Measurements from ENCODE around the gene TBC1D2.

The TBC1D2 gene

DNA sequence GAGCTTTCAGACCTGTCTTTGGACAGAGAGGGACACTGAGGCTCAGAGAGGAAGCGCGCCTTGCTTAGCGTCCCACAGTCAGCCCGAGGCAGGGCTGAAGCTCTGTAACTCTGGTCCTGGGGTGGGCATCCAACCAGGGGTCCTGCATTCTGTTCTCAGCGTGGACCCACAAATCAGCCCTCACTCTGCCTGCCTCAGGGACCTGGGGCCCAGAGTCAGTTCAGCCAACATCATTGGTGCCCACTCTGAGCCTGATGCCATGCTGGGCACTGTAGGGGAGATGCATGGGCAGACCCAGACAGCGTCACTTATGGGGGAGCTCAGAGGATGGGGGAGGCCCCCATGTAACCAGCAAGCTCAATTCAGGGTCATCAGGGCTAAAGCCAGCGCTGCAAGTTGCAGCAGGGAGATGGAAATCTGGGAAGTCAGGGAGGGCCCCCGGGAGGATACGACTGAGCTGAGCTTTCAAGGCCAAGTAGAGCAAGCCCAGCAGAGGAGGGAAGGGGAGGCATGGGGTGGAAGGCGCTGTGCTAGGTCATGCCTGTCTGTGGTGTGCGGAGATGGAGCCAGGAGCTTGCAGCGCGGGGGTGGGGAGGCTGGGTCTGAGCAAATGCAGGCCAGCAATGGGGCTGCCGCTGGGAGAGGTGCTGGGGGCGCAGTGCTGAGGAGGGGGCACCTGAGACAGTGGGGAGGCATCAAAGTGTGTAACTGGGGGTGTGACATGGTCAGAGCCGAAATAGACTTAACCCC lies 84.1 kb downstream of the TBC1D2 start:
- H3K4me1 ChIP-seq (ENCODE audit: control insufficient read depth, insufficient read depth, low read length), result peaks cover 11% of the 10 kb centered on the region
- H3K36me3 ChIP-seq (ENCODE audit: control insufficient read depth, insufficient read depth, low read length), result no peaks in the 10 kb centered on the region
- H3K4me3 ChIP-seq (ENCODE audit: low read length), result no peak overlapping the region
- H3K9me3 ChIP-seq (ENCODE audit: control insufficient read depth, insufficient read depth, low read length), result no peaks in the 10 kb centered on the region
- WGBS (ENCODE audit: insufficient coverage, insufficient read length), result no CpG with 5 or more reads among the region's 16 CpGs
- H3K27ac ChIP-seq (ENCODE audit: low read length), result no peak overlapping the region
- no peak for DNase-seq (ENCODE audit: low read depth, low spot score)
- H3K27me3 ChIP-seq (ENCODE audit: control insufficient read depth, insufficient read depth, low read length), result no peaks in the 10 kb centered on the region

DNA sequence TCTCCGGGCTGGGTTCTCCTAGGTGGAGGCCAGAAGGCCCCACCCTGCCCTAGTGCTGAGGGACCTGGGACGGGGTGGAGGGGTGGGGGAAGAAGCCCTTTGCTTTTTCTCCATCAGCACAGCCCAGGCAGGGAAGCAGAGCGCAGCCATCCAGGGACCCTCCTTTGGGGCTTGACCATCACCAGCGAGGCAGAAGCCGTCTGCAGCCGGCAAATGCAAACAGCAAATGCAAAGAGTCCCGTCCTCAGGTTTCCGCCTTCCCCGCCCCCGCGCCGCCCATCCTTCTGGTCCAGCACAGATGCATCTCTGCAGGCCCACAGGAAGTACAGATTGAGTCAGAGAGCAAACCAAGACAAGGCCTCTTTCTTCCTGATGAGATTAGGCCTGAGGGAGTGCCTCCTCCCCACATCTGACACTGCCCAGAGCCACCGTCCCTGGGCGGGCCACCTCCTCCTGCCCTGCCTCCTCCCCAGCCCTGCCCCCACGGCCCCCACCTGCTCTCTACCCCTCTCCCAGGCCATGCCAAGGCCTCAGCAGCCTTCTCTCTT lies 86.4 kb downstream of the TBC1D2 start:
- no peak for DNase-seq (ENCODE audit: low read depth, low spot score)
- Histone ChIP-seq H3K36me3 (ENCODE audit: control insufficient read depth, insufficient read depth, low read length) (no peaks in the 10 kb centered on the region), H3K27me3 (ENCODE audit: control insufficient read depth, insufficient read depth, low read length) (no peaks in the 10 kb centered on the region), H3K27ac (ENCODE audit: low read length) (no peak overlapping the region), H3K4me1 (ENCODE audit: control insufficient read depth, insufficient read depth, low read length) (peaks cover 11% of the 10 kb centered on the region), H3K9me3 (ENCODE audit: control insufficient read depth, insufficient read depth, low read length) (no peaks in the 10 kb centered on the region), H3K4me3 (ENCODE audit: low read length) (no peak overlapping the region)
- WGBS (ENCODE audit: insufficient coverage, insufficient read length), result no CpG with 5 or more reads among the region's 15 CpGs

DNA sequence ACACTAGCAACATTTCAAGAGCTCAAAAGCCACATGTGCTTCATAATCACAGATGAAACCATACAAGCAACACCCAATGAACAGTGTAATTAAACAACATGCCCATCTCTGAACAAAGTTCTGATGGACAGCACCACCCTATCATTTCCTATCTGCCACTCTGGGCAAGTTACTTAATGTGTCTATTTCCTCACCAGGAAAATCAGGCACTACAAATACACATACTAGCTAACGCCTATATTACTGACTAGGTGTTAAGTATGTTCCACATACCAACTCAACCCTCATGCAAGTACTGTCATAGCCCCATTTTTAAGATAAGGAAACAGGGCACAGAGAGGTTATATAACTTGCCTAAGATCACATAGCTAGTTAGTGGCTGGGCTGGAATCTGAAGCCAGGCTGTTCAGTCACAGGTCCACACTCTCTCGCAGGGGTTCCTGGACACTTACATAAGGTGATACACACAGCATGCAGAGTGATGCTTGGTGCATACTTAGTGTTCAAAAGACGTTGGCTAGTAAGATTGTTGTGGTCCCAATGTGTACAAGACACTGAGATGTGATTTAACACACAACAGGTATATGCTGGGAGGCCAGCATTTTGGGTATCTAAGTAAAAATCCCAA lies 87.2 kb downstream of the TBC1D2 start:
- H3K4me1 ChIP-seq (ENCODE audit: control insufficient read depth, insufficient read depth, low read length), result peaks cover 11% of the 10 kb centered on the region
- no peaks in the 10 kb centered on the region for H3K9me3 ChIP-seq (ENCODE audit: control insufficient read depth, insufficient read depth, low read length)
- H3K27me3 ChIP-seq (ENCODE audit: control insufficient read depth, insufficient read depth, low read length), result no peaks in the 10 kb centered on the region
- DNase-seq (ENCODE audit: low read depth, low spot score), result no peak
- H3K27ac ChIP-seq (ENCODE audit: low read length), result no peak overlapping the region
- WGBS (ENCODE audit: insufficient coverage, insufficient read length), result no CpG with 5 or more reads among the region's 3 CpGs
- H3K36me3 ChIP-seq (ENCODE audit: control insufficient read depth, insufficient read depth, low read length), result no peaks in the 10 kb centered on the region
- H3K4me3 ChIP-seq (ENCODE audit: low read length), result no peak overlapping the region

DNA sequence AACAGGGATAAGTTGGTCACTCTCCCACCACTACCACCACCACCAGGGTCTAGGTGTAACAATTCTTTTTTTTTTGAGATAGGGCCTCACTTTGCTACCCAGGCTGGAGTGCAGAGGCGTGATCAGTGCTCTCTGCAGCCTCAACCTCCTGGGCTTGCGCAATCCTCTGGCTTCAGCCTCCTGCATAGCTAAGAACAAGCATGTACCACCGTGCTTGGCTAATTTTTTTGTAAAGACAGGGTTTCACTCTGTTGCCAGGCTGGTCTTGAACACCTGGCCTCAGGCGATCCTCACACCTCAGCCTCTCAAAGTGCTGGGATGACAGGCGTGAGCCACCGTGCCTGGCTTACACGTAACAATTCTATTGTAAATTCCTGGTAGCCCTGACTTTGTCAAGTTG lies 90.5 kb downstream of the TBC1D2 start:
- no CpG with 5 or more reads among the region's 7 CpGs for WGBS (ENCODE audit: insufficient coverage, insufficient read length)
- Histone ChIP-seq H3K9me3 (ENCODE audit: control insufficient read depth, insufficient read depth, low read length) (no peaks in the 10 kb centered on the region), H3K27me3 (ENCODE audit: control insufficient read depth, insufficient read depth, low read length) (no peaks in the 10 kb centered on the region), H3K4me1 (ENCODE audit: control insufficient read depth, insufficient read depth, low read length) (peaks cover 4% of the 10 kb centered on the region; the same call in 1 of the 2 replicates), H3K36me3 (ENCODE audit: control insufficient read depth, insufficient read depth, low read length) (no peaks in the 10 kb centered on the region), H3K4me3 (ENCODE audit: low read length) (no peak overlapping the region), H3K27ac (ENCODE audit: low read length) (no peak overlapping the region)
- DNase-seq (ENCODE audit: low read depth, low spot score), result no peak

DNA sequence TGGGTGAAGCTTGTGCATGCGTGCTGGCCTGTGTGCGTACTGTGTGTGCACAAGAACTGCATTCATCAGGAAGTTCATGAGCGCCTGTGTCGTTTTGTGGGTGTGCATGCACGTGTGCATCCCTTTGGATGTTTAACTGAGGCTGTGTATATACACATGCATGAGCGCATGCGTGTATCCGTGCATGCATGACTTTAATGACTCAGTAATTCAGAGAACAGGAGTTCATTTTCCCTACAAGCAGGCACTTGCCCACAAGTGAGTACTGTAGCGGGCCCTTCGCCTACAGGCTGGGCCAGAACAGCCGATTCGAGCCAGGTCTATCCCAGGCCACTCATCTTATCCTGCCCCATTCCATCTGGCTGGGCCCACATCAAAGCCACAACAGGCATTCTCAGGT lies 92.8 kb downstream of the TBC1D2 start:
- WGBS (ENCODE audit: insufficient coverage, insufficient read length), result no CpG with 5 or more reads among the region's 12 CpGs
- H3K9me3 ChIP-seq (ENCODE audit: control insufficient read depth, insufficient read depth, low read length), result no peaks in the 10 kb centered on the region

DNA sequence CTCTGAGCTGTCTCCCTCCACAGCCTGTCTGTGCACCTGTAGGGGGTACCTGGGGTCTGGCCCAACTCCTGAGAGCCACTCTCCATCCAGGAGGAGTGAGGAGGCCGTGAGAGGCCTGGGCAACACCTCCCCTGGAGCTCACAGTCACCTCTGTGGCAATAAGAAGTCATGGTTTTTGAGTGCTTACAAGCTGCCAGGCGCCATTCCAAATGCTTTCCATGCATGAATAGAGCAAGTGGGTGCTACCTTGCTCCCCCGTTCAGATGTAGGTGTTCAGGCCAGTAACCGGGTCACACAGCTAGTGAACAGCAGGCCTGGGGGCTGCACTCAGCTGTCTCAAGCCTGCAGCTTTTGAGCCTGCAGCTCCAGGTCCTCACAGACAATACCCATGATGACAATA lies 93.6 kb downstream of the TBC1D2 start:
- no peaks in the 10 kb centered on the region for H3K27me3 ChIP-seq (ENCODE audit: control insufficient read depth, insufficient read depth, low read length)
- no CpG with 5 or more reads among the region's 4 CpGs for WGBS (ENCODE audit: insufficient coverage, insufficient read length)
- H3K4me3 ChIP-seq (ENCODE audit: low read length), result no peak overlapping the region
- H3K36me3 ChIP-seq (ENCODE audit: control insufficient read depth, insufficient read depth, low read length), result no peaks in the 10 kb centered on the region
- no peaks in the 10 kb centered on the region; the same call in 1 of the 2 replicates for H3K4me1 ChIP-seq (ENCODE audit: control insufficient read depth, insufficient read depth, low read length)
- no peaks in the 10 kb centered on the region for H3K9me3 ChIP-seq (ENCODE audit: control insufficient read depth, insufficient read depth, low read length)
- DNase-seq (ENCODE audit: low read depth, low spot score), result no peak
- H3K27ac ChIP-seq (ENCODE audit: low read length), result no peak overlapping the region

More for the DNA sequence above, 92.8 kb downstream of the TBC1D2 start:
- H3K27ac ChIP-seq (ENCODE audit: low read length), result no peak overlapping the region
- H3K36me3 ChIP-seq (ENCODE audit: control insufficient read depth, insufficient read depth, low read length), result no peaks in the 10 kb centered on the region
- H3K27me3 ChIP-seq (ENCODE audit: control insufficient read depth, insufficient read depth, low read length), result no peaks in the 10 kb centered on the region
- no peaks in the 10 kb centered on the region; the same call in 1 of the 2 replicates for H3K4me1 ChIP-seq (ENCODE audit: control insufficient read depth, insufficient read depth, low read length)
- H3K4me3 ChIP-seq (ENCODE audit: low read length), result no peak overlapping the region
- DNase-seq (ENCODE audit: low read depth, low spot score), result no peak

DNA sequence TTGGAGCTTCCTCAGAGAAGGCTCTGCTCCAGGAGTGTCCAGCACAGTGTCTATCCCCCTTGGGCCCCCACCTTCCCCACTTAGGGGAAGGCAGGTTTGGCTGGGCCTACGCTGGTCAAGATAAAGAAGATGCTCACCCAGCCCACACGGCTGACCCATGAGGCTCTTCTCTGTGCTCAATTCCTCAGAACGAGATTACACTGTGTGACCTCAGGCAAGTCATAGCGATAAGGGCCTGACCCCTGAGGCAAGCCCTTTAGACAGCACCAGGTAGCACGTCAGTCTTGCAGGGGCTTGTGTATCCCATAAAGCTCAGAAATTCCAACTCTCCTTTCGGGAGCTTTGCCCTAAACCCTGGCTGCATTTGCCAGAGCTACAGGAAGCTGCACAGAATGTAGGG lies 95.7 kb downstream of the TBC1D2 start:
- no peaks in the 10 kb centered on the region for H3K9me3 ChIP-seq (ENCODE audit: control insufficient read depth, insufficient read depth, low read length)
- no peak overlapping the region for H3K4me3 ChIP-seq (ENCODE audit: low read length)
- no peak overlapping the region for H3K27ac ChIP-seq (ENCODE audit: low read length)
- no peaks in the 10 kb centered on the region for H3K36me3 ChIP-seq (ENCODE audit: control insufficient read depth, insufficient read depth, low read length)
- WGBS (ENCODE audit: insufficient coverage, insufficient read length), result no CpG with 5 or more reads among the region's 6 CpGs
- DNase-seq (ENCODE audit: low read depth, low spot score), result no peak
- no peaks in the 10 kb centered on the region; the same call in 1 of the 2 replicates for H3K4me1 ChIP-seq (ENCODE audit: control insufficient read depth, insufficient read depth, low read length)
- H3K27me3 ChIP-seq (ENCODE audit: control insufficient read depth, insufficient read depth, low read length), result no peaks in the 10 kb centered on the region

DNA sequence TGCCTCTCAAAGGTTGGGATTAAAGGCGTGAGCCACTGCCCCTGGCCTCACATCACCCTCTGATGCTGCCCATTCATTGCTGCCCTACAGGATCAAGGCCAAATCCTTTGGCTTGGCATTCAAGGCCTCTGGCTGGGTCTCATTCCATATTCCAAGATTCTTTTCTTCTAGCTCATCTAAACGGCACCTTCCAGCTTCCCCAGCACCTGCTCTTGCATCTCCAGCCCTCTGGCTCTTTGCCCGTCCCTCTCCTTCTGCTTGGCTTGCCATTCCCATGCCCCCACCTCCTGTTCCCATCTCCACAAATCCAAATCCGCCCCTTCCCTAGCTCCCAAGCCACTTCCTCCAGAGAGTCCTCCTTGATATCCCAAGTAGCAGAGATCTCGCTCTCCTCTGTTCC lies 96.1 kb downstream of the TBC1D2 start:
- no CpG with 5 or more reads among the region's 5 CpGs for WGBS (ENCODE audit: insufficient coverage, insufficient read length)
- H3K9me3 ChIP-seq (ENCODE audit: control insufficient read depth, insufficient read depth, low read length), result no peaks in the 10 kb centered on the region

DNA sequence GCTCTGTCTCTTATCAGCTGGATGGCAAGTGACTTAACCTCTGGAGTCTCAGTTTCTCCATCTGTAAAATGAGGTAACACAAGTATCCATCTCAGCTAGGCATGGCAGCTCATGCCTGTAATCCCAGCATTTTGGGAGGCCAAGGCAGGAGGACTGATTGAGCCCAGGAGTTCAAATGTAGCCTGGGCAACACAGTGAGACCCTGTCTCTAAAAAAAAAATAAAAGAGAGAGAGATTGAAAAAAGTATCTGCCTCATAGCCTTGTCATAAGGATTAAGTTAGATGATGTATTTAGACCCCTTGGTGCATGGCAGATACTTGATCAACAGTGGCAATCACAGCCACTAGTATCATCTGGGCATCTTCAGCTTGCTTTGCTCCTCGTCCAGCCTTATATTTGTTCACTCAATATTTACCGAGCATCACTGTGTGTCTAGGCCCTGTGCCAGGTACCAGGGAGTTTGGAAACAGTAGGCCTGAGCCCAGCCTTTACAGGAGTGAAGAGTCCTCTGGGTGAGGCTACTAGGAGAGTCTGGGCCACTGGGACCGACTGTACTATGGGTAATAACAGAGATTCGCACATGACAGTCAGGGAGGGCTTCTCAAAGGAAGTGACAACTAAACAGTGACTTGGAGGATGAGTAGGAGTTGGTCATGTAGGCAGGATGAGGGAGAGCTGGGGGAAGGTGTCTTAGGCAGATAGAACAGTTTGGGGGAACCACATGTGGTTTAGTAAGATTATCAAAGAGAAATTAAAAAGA lies 97.2 kb downstream of the TBC1D2 start:
- H3K27ac ChIP-seq (ENCODE audit: low read length), result no peak overlapping the region
- no peaks in the 10 kb centered on the region for H3K9me3 ChIP-seq (ENCODE audit: control insufficient read depth, insufficient read depth, low read length)
- no peaks in the 10 kb centered on the region for H3K27me3 ChIP-seq (ENCODE audit: control insufficient read depth, insufficient read depth, low read length)
- DNase-seq (ENCODE audit: low read depth, low spot score), result no peak
- H3K4me3 ChIP-seq (ENCODE audit: low read length), result no peak overlapping the region
- no peaks in the 10 kb centered on the region for H3K36me3 ChIP-seq (ENCODE audit: control insufficient read depth, insufficient read depth, low read length)
- H3K4me1 ChIP-seq (ENCODE audit: control insufficient read depth, insufficient read depth, low read length), result no peaks in the 10 kb centered on the region; the same call in 1 of the 2 replicates
- WGBS (ENCODE audit: insufficient coverage, insufficient read length), result no CpG with 5 or more reads among the region's 4 CpGs

More for the DNA sequence above, 96.1 kb downstream of the TBC1D2 start:
- H3K4me3 ChIP-seq (ENCODE audit: low read length), result no peak overlapping the region
- no peaks in the 10 kb centered on the region; the same call in 1 of the 2 replicates for H3K4me1 ChIP-seq (ENCODE audit: control insufficient read depth, insufficient read depth, low read length)
- H3K27ac ChIP-seq (ENCODE audit: low read length), result no peak overlapping the region
- no peak for DNase-seq (ENCODE audit: low read depth, low spot score)
- H3K27me3 ChIP-seq (ENCODE audit: control insufficient read depth, insufficient read depth, low read length), result no peaks in the 10 kb centered on the region
- no peaks in the 10 kb centered on the region for H3K36me3 ChIP-seq (ENCODE audit: control insufficient read depth, insufficient read depth, low read length)

DNA sequence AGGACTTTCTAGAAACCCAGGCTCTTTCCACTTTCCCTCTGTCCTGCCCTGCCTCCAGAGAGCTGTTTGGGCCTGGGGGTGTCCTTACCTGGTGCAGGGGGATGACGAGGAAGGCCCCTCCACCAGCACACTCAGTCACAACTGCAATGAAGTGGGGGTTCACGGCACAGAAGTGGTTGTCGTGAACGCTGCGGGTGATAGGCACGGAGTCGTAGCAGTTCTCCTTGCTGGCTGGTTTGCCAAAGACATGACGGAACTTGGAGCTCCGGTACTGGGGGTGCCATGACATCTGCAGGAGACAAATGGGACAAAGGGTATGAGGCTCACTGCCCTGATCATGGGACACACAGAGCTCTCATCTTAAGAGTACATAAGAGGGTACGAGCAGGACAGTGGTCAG lies 98.1 kb downstream of the TBC1D2 start:
- H3K4me3 ChIP-seq (ENCODE audit: low read length), result no peak overlapping the region
- no CpG with 5 or more reads among the region's 10 CpGs for WGBS (ENCODE audit: insufficient coverage, insufficient read length)
- no peaks in the 10 kb centered on the region for H3K27me3 ChIP-seq (ENCODE audit: control insufficient read depth, insufficient read depth, low read length)
- H3K4me1 ChIP-seq (ENCODE audit: control insufficient read depth, insufficient read depth, low read length), result no peaks in the 10 kb centered on the region
- no peaks in the 10 kb centered on the region for H3K9me3 ChIP-seq (ENCODE audit: control insufficient read depth, insufficient read depth, low read length)
- H3K36me3 ChIP-seq (ENCODE audit: control insufficient read depth, insufficient read depth, low read length), result 0 out of 2 replicates have a peak, but pooled peaks cover under 1% of the 10 kb centered on the region
- no peak for DNase-seq (ENCODE audit: low read depth, low spot score)
- H3K27ac ChIP-seq (ENCODE audit: low read length), result no peak overlapping the region

Measured in iPS DF 6.9 (cell line).